HEK293T (cell line): ENCODE data around the gene DYNC2I2.

ENCODE experiments used
- ARNT ChIP-seq: fragments of 450-650 bp; IDR thresholded peaks from 2 replicates; pipeline ENCODE4 v1.6.1; 2017; ENCODE audit warnings: mild to moderate bottlenecking
- FOXK2 ChIP-seq: fragments of 450-650 bp; IDR thresholded peaks from 2 replicates; pipeline ENCODE4 v1.6.1; 2016; ENCODE audit warnings: mild to moderate bottlenecking
- FOXM1 ChIP-seq: fragments of 450-650 bp; IDR thresholded peaks from 2 replicates; pipeline ENCODE4 v1.6.1; 2017; ENCODE audit warnings: mild to moderate bottlenecking, borderline replicate concordance
- HDGF ChIP-seq: fragments of 450-650 bp; IDR thresholded peaks from 2 replicates; pipeline ENCODE4 v1.6.1; 2017; ENCODE audit warnings: antibody characterized with exemption, borderline replicate concordance
- L3MBTL2 ChIP-seq: fragments of 450-650 bp; conservative IDR thresholded peaks from 2 replicates; pipeline ENCODE4 v1.6.1; 2016; ENCODE audit warnings: mild to moderate bottlenecking
- LEF1 ChIP-seq: fragments of 450-650 bp; IDR thresholded peaks from 2 replicates; pipeline ENCODE4 v1.6.1; 2017; ENCODE audit warnings: mild to moderate bottlenecking, borderline replicate concordance
- PKNOX1 ChIP-seq: fragments of 450-650 bp; IDR thresholded peaks from 2 replicates; pipeline ENCODE4 v1.6.1; 2016
- SP1 ChIP-seq: fragments of 450-650 bp; IDR thresholded peaks from 2 replicates; pipeline ENCODE4 v1.6.1; 2017
- ZNF384 ChIP-seq: fragments of 450-650 bp; IDR thresholded peaks from 2 replicates; pipeline ENCODE4 v1.6.1; 2016

- TF ChIP-seq FOXM1 (no peak), L3MBTL2 (no peak), FOXK2 (no peak), SP1 (no peak), PKNOX1 (no peak), ARNT (no peak), LEF1 (no peak), ZNF384 (no peak), HDGF (no peak)
Measured at GRCh38 chr9:128607642-128608350, 48.9 kb downstream of the DYNC2I2 start.
